Measurements from ENCODE around the gene ITLN2.
"Not testable (repeated sequence)": the region's sequence is repeated elsewhere in the genome, so short reads cannot be mapped to it uniquely, and the experiment has no call there.

DNA sequence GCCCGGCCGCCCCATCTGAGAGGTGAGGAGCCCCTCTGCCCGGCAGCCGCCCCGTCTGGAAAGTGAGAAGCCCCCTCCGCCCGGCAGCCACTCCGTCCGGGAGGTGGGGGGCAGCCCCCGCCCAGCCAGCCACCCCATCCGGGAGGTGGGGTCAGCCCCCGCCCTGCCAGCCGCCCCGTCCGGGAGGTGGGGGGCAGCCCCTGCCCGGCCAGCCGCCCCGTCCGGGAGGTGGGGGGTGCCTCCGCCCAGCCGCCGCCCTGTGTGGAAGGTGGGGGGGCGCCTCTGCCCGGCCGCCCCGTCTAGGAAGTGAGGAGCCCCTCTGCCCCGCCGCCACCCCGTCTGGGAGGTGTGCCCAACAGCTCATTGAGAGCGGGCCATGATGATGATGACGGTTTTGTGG is 21.3 kb downstream of the ITLN2 start:
- TF ChIP-seq, protein P1, sequence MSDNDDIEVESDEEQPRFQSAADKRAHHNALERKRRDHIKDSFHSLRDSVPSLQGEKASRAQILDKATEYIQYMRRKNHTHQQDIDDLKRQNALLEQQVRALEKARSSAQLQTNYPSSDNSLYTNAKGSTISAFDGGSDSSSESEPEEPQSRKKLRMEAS (IDR thresholded peaks at IDR 0.05; ENCODE audit: low read depth, low read length): not testable (repeated sequence)
- not testable (repeated sequence) for TF ChIP-seq POLR2A (IDR thresholded peaks at IDR 0.05; ENCODE audit: extremely low read depth, insufficient read length); CTCF (IDR thresholded peaks at IDR 0.05; ENCODE audit: low read depth, low read length)

Measured in NB4 (cell line).